Measurements from ENCODE around the gene SLC50A1. TPM values are rescaled to one million over a fixed set of nuclear protein-coding genes. Genes with fewer than 3 reads are reported as not detected.

The SLC50A1 gene
- total RNA-seq, 1 experiment from 2014 or later: 67.6 TPM

- no peaks in the 10 kb centered on the region for H3K9me3 ChIP-seq (ENCODE audit: insufficient read depth, low read depth)
- BruUV-seq (replicated peaks): TSS peak; percentile 29
- H3F3A ChIP-seq (ENCODE audit: insufficient read depth, low read depth): peaks cover 55% of the 10 kb centered on the region
- intact Hi-C loops (cut with micrococcal nuclease; ENCODE audit: unreplicated experiment): loop anchor here (5.0 kb wide), 1 partner anchor 164 kb away; the partner anchor contains the start of genes CKS1B and SHC1
- peaks cover 50% of the 10 kb centered on the region for H3K79me2 ChIP-seq (ENCODE audit: low read depth)
- H4K20me1 ChIP-seq (ENCODE audit: insufficient read depth): no peaks in the 10 kb centered on the region
- H3K27me3 ChIP-seq (ENCODE audit: insufficient read depth, low read depth): no peaks in the 10 kb centered on the region
- ChIA-PET CTCF (interaction anchor here (0.6 kb wide), 1 partner anchor 35 kb away, joined by 5 read pairs; no protein-coding TSS in a partner anchor), POLR2A (ENCODE audit: unreplicated experiment) (interaction anchor here (0.6 to 0.7 kb wide), 3 partner anchors 21 to 533 kb away, joined by 3 to 18 read pairs (median 4); no protein-coding TSS in a partner anchor)
- DNase-seq: no peak
- no peak for TF ChIP-seq EZH2 (IDR thresholded peaks at IDR 0.05; ENCODE audit: low read depth)
- TF ChIP-seq CTCF (conservative IDR thresholded peaks at IDR 0.05): no peak
- H3K36me3 ChIP-seq (ENCODE audit: low read depth): peaks cover 25% of the 10 kb centered on the region
- peaks cover 42% of the 10 kb centered on the region for H3K4me1 ChIP-seq (replicated peaks; ENCODE audit: insufficient read depth)
- peak overlapping the region; percentile 78 for H3K4me3 ChIP-seq
- H2AFZ ChIP-seq: no peak overlapping the region
- H3K27ac ChIP-seq: peak overlapping the region; percentile 99; the same call in 1 of the 2 replicates
- H3K4me2 ChIP-seq: peak overlapping the region; percentile 94
- no peaks in the 10 kb centered on the region for H3K9me2 ChIP-seq (ENCODE audit: insufficient read depth)
Measured at GRCh38 chr1:155136748-155137147, 1.1 kb downstream of the SLC50A1 start.

GRCh38 chr1:155137154-155137949, 1.7 kb downstream of the SLC50A1 start:
- intact Hi-C loops (cut with micrococcal nuclease; ENCODE audit: unreplicated experiment): loop anchor here (5.0 kb wide), 1 partner anchor 165 kb away; the partner anchor contains the start of genes CKS1B and SHC1
- no peak for DNase-seq
- Histone ChIP-seq H3F3A (ENCODE audit: insufficient read depth, low read depth) (peaks cover 52% of the 10 kb centered on the region), H3K4me2 (peak overlapping the region; percentile 94), H3K4me1 (replicated peaks; ENCODE audit: insufficient read depth) (peaks cover 40% of the 10 kb centered on the region), H2AFZ (no peak overlapping the region), H3K27me3 (ENCODE audit: insufficient read depth, low read depth) (no peaks in the 10 kb centered on the region), H4K20me1 (ENCODE audit: insufficient read depth) (no peaks in the 10 kb centered on the region), H3K9me2 (ENCODE audit: insufficient read depth) (no peaks in the 10 kb centered on the region), H3K4me3 (peak overlapping the region; percentile 78), H3K36me3 (ENCODE audit: low read depth) (peaks cover 21% of the 10 kb centered on the region), H3K9me3 (ENCODE audit: insufficient read depth, low read depth) (no peaks in the 10 kb centered on the region), H3K79me2 (ENCODE audit: low read depth) (peaks cover 47% of the 10 kb centered on the region), H3K27ac (0 out of 2 replicates have a peak overlapping the region, but pooled peaks have one; percentile 99)
- ChIA-PET CTCF (interaction anchor here (0.6 kb wide), 1 partner anchor 35 kb away, joined by 5 read pairs; no protein-coding TSS in a partner anchor), POLR2A (ENCODE audit: unreplicated experiment) (interaction anchor here (0.7 kb wide), 1 partner anchor 30 kb away, joined by 3 read pairs; no protein-coding TSS in a partner anchor)
- no peak for TF ChIP-seq EZH2 (IDR thresholded peaks at IDR 0.05; ENCODE audit: low read depth)
- no peak for TF ChIP-seq CTCF (conservative IDR thresholded peaks at IDR 0.05)
- no TSS peak for BruUV-seq (replicated peaks)

- H3F3A ChIP-seq (ENCODE audit: insufficient read depth, low read depth): peaks cover 26% of the 10 kb centered on the region
- CTCF ChIA-PET: no interaction called here
- TF ChIP-seq EZH2 (IDR thresholded peaks at IDR 0.05; ENCODE audit: low read depth) (no peak), CTCF (conservative IDR thresholded peaks at IDR 0.05) (no peak)
- H3K27me3 ChIP-seq (ENCODE audit: insufficient read depth, low read depth): no peaks in the 10 kb centered on the region
- peak within 1 kb of the TSS; percentile 67 for H3K27ac ChIP-seq
- POLR2A ChIA-PET (ENCODE audit: unreplicated experiment): no interaction called here
- H3K36me3 ChIP-seq (ENCODE audit: low read depth): no peaks in the 10 kb centered on the region
- no peaks in the 10 kb centered on the region for H3K9me3 ChIP-seq (ENCODE audit: insufficient read depth, low read depth)
- H3K4me1 ChIP-seq (replicated peaks; ENCODE audit: insufficient read depth): peaks cover 21% of the 10 kb centered on the region
- H3K79me2 ChIP-seq (ENCODE audit: low read depth): peaks cover 36% of the 10 kb centered on the region
- peak; percentile 63 to 74 for DNase-seq
- H2AFZ ChIP-seq: peak within 1 kb of the TSS; percentile 88
- intact Hi-C loops (cut with micrococcal nuclease; ENCODE audit: unreplicated experiment): loop anchor here (1.0 to 5.0 kb wide), 2 partner anchors 16 to 168 kb away; partner anchors contain the start of genes CKS1B and SHC1
- TSS peak; percentile 26 for BruUV-seq (replicated peaks)
- no peaks in the 10 kb centered on the region for H4K20me1 ChIP-seq (ENCODE audit: insufficient read depth)
- no peaks in the 10 kb centered on the region for H3K9me2 ChIP-seq (ENCODE audit: insufficient read depth)
- peak within 1 kb of the TSS; percentile 92 for H3K4me2 ChIP-seq
- H3K4me3 ChIP-seq: peak within 1 kb of the TSS; percentile 64
Measured at GRCh38 chr1:155139895-155140629, 4.4 kb downstream of the SLC50A1 start, which contains the start of gene DPM3. TSS of gene DPM3 (minus strand) at chr1:155140531. CDS start at chr1:155140240, 291 bp downstream.

All from PC-9 (cell line).